HG03460 (cell line): ENCODE data around the gene LCMT1.
"Not testable (repeated sequence)": the region's sequence is repeated elsewhere in the genome, so short reads cannot be mapped to it uniquely, and the experiment has no call there.

Experiments used
- ATAC-seq: cut with Tn5 transposase; IDR thresholded peaks from one replicate; pipeline ENCODE4 v1.9.1; 2021; ENCODE audit not compliant: unreplicated experiment

Gene LCMT1

DNA sequence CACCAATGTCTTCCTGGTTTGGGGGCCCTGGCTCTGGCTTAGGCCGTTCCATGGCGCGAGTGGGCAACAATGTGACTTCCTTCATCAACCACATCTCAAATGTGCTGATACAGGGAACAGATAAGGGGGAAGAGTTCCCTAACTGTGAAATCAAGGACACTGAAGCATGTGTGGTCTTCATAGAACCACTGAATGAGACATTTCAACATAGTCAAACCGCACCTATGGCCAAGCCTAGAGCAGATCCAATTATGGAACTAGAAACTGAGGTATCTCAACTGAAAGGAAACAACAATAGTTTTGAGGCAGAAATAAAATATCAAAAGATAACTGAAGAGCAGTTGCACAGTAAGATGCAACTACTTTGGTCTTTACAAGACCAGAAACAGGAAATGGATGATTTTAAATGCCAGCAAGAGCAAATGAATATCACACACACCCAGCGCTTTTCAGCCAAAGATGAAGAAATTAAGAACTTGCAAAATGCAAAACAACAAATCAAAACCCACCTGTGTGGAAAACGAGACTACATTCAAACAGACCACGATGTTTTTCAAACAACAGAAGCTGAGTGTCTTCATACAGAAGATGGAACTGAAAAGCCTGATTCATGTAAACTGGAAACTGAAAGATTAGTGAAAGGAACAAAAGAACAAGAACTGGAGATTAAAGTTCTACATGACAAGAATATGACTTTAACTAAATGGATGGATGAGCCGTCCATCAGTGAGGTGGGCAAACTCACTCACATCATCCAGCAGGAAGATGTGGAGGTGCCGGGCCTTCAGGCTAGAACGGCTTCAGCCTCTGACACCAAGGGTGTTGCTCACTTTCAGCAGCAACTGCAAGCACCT lies 18.1 kb upstream of the LCMT1 start:
- peak; percentile 68 for ATAC-seq

- ATAC-seq: no peak
Measured at GRCh38 chr16:25094596-25094995, 16.9 kb upstream of the LCMT1 start.

DNA sequence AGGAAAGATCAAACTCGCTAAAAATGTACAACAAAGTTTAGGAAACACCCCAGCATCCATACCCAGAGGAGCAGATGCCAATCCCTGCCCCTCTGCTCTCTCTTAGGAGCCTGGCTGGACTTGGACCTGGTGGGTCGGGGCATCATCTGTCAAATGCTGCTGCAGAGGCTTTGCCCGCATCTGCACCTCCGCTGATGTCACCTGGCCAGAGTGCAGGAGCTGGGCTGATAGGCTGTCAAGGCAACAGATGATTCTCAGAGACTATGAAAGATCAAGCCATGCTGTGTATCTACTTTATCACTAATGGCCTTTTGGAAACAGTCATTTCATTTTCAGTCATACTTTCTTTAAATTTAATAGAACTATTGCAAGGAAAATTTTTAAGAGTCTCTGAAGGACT lies 15.9 kb upstream of the LCMT1 start:
- ATAC-seq: no peak

DNA sequence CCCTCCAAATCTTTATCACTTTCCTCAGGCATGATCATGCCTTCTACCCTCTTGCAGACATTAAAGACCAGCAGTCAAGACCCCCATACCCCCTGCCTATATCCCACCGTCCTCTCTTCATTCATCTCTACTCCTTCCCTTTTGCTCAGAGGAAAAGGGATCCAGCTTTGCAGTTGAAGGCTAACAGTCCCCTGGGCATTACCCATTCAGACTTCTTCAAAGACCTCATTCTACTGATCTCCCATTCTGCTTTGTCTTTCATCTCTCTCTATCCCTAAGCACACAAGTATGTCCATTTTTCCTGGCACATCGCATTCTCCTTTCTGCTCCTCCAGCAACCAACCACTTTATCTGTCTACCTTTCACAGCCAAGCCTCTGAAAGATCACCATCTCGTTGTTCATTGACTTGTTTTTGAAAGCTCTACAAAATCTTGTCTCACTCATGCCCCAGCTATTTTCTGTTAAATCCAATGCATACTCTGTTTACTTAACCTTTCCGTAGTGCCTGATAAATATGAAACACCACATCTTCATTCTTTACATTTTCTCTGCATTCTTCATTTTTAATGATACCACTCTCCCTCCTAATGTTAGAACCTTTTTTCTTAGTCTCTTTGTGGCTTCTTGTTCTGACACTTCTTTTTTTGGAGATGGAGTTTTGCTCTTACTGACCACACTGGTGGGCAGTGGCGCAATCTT lies 14.1 kb upstream of the LCMT1 start:
- ATAC-seq: no peak

GRCh38 chr16:25100511-25100910 lies 11.0 kb upstream of the LCMT1 start:
- no peak for ATAC-seq

DNA sequence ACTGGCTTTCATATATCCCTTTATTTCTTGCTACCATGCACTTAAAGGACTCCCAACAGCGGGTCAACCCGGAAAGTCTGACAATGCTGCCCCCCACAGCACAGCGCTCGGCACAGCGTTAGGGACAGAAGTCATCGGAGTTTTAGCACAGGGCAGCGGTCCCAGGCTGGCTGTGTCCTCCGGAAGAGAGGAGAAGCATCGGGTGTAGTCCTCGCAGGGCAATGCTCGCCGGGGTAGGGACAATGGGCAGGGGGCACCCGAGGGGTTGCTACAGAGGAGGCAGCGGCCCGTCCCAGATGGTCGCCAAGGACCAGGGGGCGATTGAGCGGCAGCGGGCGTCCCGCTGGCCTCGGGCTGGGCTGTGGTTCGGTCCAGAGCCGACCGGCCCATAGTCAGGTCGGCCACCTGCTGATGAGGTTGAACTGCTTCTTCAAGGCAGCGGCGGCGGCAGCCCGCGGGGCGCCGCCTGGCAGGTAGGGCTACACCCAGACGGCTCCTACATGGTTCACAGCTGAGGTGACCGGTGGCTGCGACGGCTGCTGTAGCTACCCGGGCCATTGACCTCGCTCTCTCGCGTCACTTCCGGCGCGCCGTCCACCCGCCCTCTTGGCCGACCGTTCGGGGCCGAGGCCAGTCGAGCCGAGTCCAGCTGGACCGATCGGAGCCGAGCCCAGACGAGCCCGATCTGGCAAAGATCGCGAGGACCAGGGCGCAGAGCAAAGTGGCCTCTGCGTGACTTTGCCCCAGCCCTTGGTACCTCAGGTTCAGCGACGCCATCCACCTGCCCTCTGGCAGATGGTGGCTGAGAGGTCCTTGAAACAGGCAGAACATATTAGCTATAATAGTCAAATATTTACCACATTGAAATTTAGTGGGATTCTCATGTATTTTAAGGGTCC lies 4.7 kb upstream of the LCMT1 start:
- peak; percentile 42 for ATAC-seq

DNA sequence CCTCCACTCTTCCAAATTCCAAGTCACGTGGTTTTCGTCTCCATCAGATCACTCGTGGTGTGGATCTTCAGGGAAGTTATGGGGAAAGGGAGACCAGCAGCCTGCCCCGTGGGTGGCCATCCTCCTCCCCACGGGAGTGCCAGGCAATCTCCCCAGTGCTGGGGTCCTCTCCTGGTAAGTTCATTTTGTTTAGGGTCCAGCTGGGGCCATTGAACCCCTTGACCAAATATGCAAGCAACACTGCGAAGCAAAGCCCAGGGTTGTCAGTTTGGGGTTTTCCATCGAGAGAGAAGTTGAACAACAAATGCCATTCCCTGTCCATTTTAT lies 4.1 kb upstream of the LCMT1 start:
- ATAC-seq: no peak

DNA sequence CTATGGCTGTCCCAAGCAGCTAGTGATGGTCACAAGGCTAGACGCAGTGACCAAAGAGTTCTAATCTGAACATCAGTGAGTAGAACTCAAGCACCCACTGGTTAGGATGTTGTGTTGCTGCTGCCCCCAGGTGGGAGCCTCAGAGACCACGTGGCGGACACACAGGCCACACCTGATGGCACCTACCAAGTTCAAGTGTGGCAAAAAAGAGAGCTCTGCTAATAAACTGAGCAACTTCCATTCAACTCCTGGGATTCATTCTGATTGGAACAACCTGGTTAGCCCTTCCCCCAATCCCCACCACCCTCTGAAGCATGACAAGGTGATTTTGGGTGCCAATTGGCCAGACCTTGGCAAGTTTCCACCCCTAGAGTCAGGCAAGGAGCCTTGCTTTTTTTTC lies 3.5 kb upstream of the LCMT1 start:
- no peak for ATAC-seq

DNA sequence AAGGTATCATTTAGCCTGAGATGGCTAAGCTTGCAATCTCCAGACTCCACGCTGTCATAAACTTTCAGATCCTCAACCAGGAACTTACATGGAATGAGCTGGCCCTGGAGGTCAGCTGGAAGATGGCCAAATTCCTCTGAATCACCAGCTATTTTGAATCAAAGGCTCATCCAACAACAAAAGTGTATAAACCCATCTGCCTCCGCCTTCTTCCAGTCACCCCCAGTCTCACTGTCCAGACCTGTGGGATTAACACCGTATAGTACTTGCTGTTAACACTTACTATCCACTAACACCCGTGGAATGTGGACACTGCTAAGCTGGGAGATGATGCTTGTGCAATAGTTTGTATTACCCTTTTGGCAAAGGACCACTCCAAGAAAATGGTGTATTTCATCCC lies 1.9 kb upstream of the LCMT1 start:
- ATAC-seq: no peak

GRCh38 chr16:25110387-25110947 lies 1.1 kb upstream of the LCMT1 start:
- ATAC-seq: no peak

DNA sequence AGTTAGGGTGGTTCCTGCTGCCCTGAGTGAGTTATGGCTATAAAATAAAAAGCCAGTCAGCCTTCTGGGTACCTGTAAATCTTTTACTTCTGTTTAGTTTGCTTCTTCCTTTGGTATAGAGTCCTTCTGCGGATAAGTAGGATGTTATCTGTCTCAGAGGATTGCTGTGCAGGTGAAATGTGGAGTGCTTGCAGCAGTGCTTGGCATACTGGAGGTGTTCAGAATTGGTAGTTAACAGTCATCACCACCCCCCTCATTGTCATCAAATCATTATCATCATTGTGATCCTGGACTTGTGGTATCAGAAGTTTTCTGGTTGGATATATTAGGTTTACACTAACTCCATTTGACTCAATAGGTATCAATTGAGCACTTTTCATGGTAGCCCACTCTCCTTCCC lies 2.6 kb downstream of the LCMT1 start:
- ATAC-seq: no peak

DNA sequence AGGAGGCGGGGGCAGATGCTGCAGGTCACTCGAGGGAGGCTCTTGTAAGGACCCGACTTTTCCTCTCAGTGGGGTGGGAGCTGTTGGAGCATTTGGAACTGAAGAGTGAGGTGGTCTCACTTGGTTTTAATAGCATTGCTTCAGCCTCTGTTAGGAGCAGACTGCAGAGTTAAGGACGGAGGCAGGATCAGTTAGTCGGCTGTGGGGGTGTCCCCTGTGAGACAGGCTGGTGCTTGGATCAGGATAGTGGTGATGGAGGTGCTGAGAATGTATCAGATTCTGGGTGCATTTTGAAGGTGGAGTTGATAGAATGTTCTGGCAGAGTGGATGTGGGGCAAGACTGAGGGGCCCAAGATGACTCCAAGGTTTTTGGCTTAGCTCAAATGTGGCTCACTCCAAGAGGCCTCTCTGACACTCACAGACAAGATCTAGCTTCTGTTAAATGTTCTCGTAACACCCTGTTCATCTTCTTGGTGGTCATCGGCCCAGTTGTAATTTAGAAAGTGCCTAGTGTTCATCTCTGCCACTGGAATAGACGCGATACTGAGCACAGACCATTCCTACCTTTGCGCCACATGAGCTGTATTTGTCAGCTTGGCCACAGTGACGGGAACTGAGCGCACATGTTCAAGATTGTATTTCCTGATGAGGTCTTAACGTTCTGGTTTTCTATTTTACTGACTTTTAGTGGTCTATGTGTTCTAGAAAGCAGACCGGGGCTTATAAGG lies 7.5 kb downstream of the LCMT1 start:
- no peak for ATAC-seq

- ATAC-seq: no peak
Measured at GRCh38 chr16:25121824-25122600, 10.5 kb downstream of the LCMT1 start.

- ATAC-seq: no peak
Measured at GRCh38 chr16:25124503-25124902, 13.0 kb downstream of the LCMT1 start.

DNA sequence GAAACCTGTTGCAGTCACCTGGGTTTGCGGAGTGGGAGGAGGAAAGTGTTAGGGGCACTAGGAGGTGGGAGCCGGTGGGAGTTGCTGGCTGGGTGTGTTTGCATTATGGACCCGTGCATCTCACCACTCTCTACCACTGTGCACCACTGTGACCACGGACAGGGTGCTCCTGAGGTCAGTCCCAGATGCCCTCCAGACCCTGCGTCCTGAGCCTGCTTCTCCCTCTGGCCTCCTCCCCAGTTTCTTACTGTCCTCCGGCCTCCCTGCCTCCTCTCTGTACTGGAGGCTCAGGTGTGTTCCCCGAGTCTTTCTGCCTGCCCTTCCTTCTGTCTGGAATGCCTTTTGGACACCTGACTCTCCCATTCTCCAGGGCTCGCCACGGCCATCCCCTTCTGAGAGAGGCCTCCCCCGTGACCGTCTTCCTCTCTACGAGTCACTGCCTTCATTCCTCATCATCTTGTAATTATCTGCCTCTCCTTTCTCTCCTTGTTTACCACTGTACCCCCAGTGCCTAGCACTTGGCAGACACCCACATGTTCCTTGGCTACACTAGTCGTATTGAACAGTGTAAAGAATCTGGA lies 14.6 kb downstream of the LCMT1 start:
- ATAC-seq: not testable (repeated sequence)

- no peak for ATAC-seq
Measured at GRCh38 chr16:25126820-25127232, 15.3 kb downstream of the LCMT1 start.

DNA sequence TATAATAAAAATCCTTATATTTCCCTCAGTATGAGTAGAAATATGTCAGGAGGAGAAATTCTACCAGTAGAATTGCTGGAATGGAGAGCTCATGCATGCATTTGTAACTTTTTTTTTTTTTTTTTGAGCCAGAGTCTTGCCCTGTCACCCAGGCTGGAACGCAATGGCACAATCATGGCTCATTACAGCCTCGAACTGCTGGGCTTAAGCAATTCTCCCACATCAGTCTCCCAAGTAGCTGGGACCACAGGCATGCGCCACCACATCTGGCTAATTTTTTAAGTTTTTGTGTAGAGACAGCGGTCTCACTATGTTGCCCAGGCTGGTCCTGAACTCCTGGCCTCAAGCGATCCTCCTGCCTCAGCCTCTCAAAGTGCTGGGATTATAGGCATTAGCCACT lies 21.2 kb downstream of the LCMT1 start:
- ATAC-seq: not testable (repeated sequence)

DNA sequence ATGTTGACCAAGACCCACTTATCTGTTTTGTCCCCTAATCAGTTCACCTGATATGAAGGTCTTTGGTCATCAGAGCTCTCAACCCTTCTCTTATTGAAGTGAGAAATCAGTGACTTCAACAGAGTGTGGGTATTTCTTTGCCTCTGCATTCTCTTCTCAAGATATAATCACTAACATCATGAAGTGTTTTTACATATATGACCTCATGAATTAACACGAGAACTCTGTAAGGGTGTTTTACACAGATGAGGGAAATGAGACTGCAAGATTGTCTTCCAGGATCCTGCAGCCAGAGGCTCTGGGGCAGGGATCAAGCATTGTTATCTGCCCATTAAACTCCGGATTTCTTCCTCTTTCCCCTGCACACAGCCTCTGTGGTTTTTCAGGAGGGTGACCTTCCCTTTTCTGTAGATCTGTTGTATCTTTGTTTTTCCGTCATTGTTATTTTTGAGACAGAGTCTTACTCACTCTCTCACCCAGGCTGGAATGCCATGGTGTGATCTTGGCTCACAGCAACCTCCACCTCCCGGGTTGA lies 22.7 kb downstream of the LCMT1 start:
- no peak for ATAC-seq

DNA sequence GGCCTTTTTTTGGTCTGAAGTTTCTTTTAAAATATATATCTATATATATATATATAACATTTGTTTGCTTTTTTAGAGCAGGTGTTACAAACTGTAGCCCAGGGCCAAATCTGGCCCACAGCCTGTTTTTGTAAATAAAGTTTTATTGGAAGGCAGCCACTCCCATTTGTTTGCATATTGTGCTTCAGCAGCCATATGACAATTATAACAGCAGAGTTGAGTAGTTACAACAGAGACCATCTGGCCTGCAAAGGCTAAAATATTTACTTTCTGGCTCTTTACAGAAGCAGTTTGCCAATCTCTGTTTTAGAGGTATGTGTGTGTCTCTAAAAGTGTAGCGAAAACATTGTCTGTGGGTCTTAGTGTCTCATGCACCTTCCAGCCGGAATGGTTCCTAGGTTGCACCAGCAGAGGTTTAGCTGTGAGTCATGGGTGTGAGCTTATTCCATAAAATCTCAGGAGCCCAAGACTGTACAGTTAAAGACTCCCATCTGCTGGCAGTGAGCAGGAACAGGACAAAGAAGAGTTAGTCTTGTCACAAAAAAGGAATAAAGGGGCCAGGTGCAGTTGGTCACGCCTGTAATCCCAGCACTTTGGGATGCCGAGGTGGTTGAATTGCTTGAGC lies 23.8 kb downstream of the LCMT1 start:
- ATAC-seq: no peak
